HEK293 (cell line): Measurements from ENCODE around the gene HOXC5.

ENCODE experiments used
- CTCF ChIA-PET: fragments of 350-600 bp; formaldehyde crosslinking; extraction: SDS; loops from one replicate; lab custom pipeline; 2021; ENCODE audit warnings: antibody characterized with exemption; lab: Yijun Ruan, JAX
- POLR2A ChIA-PET: fragments of 300-600 bp; formaldehyde crosslinking; extraction: SDS; loops from one replicate; lab custom pipeline; 2020; ENCODE audit warnings: antibody characterized with exemption, inconsistent platforms; lab: Yijun Ruan, JAX
- H3K27ac ChIP-seq: fragments of 200-500 bp; sonication (Bioruptor generic); 2 replicates; pipeline ENCODE4 v1.5.1; 2014; ENCODE audit warnings: low read depth, low read length, control low read depth, inconsistent platforms; ENCODE audit errors: extremely low read depth
- H3K36me3 ChIP-seq, 2 experiments: fragments of 200-500 bp in 1 of 2; sonication (Bioruptor generic) in 1 of 2; 1 replicate in 1 of 2; 2 replicates in 1 of 2; pipeline ENCODE4 v1.5.1; 2014 to 2017; ENCODE audit warnings: inconsistent platforms in 2 of 2, low read length in 2 of 2; ENCODE audit not compliant: control insufficient read depth in 2 of 2, insufficient read depth in 1 of 2
- H3K4me1 ChIP-seq: fragments of 200-500 bp; sonication (Bioruptor generic); 2 replicates; pipeline ENCODE4 v1.5.1; 2014; ENCODE audit warnings: mild to moderate bottlenecking, low read length, inconsistent platforms; ENCODE audit not compliant: control insufficient read depth, insufficient read depth
- H3K4me3 ChIP-seq: 2 replicates; pipeline ENCODE4 v1.5.1; 2011; ENCODE audit warnings: low read depth, mild to moderate bottlenecking, control low read depth, low read length, moderate library complexity
- H3K9me3 ChIP-seq: fragments of 200-500 bp; sonication (Bioruptor generic); 2 replicates; pipeline ENCODE4 v1.5.1; 2014; ENCODE audit warnings: low read depth, low read length, inconsistent platforms; ENCODE audit not compliant: control insufficient read depth, insufficient read depth
- EGR2 ChIP-seq: fragments of 450-650 bp; formaldehyde crosslinking; IDR thresholded peaks from 2 replicates; pipeline ENCODE4 v1.5.1; 2016; ENCODE audit warnings: low read depth, missing biosample characterization, missing genetic modification characterization
- GLIS1 ChIP-seq: fragments of 450-650 bp; formaldehyde crosslinking; IDR thresholded peaks from 2 replicates; pipeline ENCODE4 v1.5.1; 2016; ENCODE audit warnings: missing biosample characterization, missing genetic modification characterization
- GLIS2 ChIP-seq: fragments of 450-650 bp; formaldehyde crosslinking; IDR thresholded peaks from 2 replicates; pipeline ENCODE4 v1.5.1; 2016; ENCODE audit warnings: missing biosample characterization, missing genetic modification characterization
- KLF1 ChIP-seq: fragments of 450-650 bp; formaldehyde crosslinking; IDR thresholded peaks from 2 replicates; pipeline ENCODE4 v1.5.1; 2016; ENCODE audit warnings: missing biosample characterization, missing genetic modification characterization
- KLF8 ChIP-seq: fragments of 450-650 bp; formaldehyde crosslinking; IDR thresholded peaks from 2 replicates; pipeline ENCODE4 v1.5.1; 2016; ENCODE audit warnings: missing biosample characterization, missing genetic modification characterization
- OVOL3 ChIP-seq: fragments of 450-650 bp; formaldehyde crosslinking; IDR thresholded peaks from 2 replicates; pipeline ENCODE4 v1.5.1; 2016; ENCODE audit warnings: missing biosample characterization, missing genetic modification characterization
- PATZ1 ChIP-seq: fragments of 450-650 bp; formaldehyde crosslinking; IDR thresholded peaks from 2 replicates; pipeline ENCODE4 v1.5.1; 2016; ENCODE audit warnings: missing biosample characterization, missing genetic modification characterization
- SP2 ChIP-seq: fragments of 450-650 bp; formaldehyde crosslinking; IDR thresholded peaks from 2 replicates; pipeline ENCODE4 v1.5.1; 2016; ENCODE audit warnings: missing biosample characterization, missing genetic modification characterization
- TRIM28 ChIP-seq: IDR thresholded peaks from 2 replicates; pipeline ENCODE4 v1.6.1; 2011; ENCODE audit warnings: low read length, control low read depth, borderline replicate concordance
- WT1 ChIP-seq: fragments of 450-650 bp; formaldehyde crosslinking; IDR thresholded peaks from 2 replicates; pipeline ENCODE4 v1.5.1; 2016; ENCODE audit warnings: missing biosample characterization, missing genetic modification characterization
- ZBTB10 ChIP-seq: fragments of 450-650 bp; formaldehyde crosslinking; IDR thresholded peaks from 2 replicates; pipeline ENCODE4 v1.5.1; 2016; ENCODE audit warnings: missing biosample characterization, missing genetic modification characterization
- ZBTB26 ChIP-seq: fragments of 450-650 bp; formaldehyde crosslinking; optimal IDR thresholded peaks from 2 replicates; pipeline ENCODE3; 2016; ENCODE audit warnings: missing biosample characterization, mild to moderate bottlenecking, missing genetic modification characterization
- ZFHX2 ChIP-seq: fragments of 450-650 bp; formaldehyde crosslinking; conservative IDR thresholded peaks from 2 replicates; pipeline ENCODE4 v1.5.1; 2016; ENCODE audit warnings: missing biosample characterization, missing genetic modification characterization
- ZNF155 ChIP-seq: fragments of 450-650 bp; formaldehyde crosslinking; IDR thresholded peaks from 2 replicates; pipeline ENCODE4 v1.5.1; 2016; ENCODE audit warnings: missing biosample characterization, missing genetic modification characterization
- ZNF280D ChIP-seq: fragments of 450-650 bp; formaldehyde crosslinking; IDR thresholded peaks from 2 replicates; pipeline ENCODE4 v1.5.1; 2016; ENCODE audit warnings: missing biosample characterization, missing genetic modification characterization
- ZNF335 ChIP-seq: fragments of 450-650 bp; formaldehyde crosslinking; conservative IDR thresholded peaks from 2 replicates; pipeline ENCODE4 v1.5.1; 2016; ENCODE audit warnings: missing biosample characterization, missing genetic modification characterization
- ZNF366 ChIP-seq: fragments of 450-650 bp; formaldehyde crosslinking; conservative IDR thresholded peaks from 2 replicates; pipeline ENCODE4 v1.5.1; 2016; ENCODE audit warnings: missing biosample characterization, missing genetic modification characterization
- ZNF398 ChIP-seq: fragments of 450-650 bp; formaldehyde crosslinking; IDR thresholded peaks from 2 replicates; pipeline ENCODE4 v1.5.1; 2017; ENCODE audit warnings: missing biosample characterization, missing genetic modification characterization
- ZNF571 ChIP-seq: fragments of 450-650 bp; formaldehyde crosslinking; IDR thresholded peaks from 2 replicates; pipeline ENCODE4 v1.5.0; 2017; ENCODE audit warnings: missing biosample characterization, missing genetic modification characterization
- ZNF624 ChIP-seq: fragments of 450-650 bp; formaldehyde crosslinking; IDR thresholded peaks from 2 replicates; pipeline ENCODE4 v1.5.1; 2017; ENCODE audit warnings: missing biosample characterization, missing genetic modification characterization
- ZNF654 ChIP-seq: fragments of 450-650 bp; formaldehyde crosslinking; IDR thresholded peaks from 2 replicates; pipeline ENCODE4 v1.5.1; 2016; ENCODE audit warnings: low read depth, missing biosample characterization, missing genetic modification characterization
- ZNF768 ChIP-seq: fragments of 450-650 bp; formaldehyde crosslinking; IDR thresholded peaks from 2 replicates; pipeline ENCODE4 v1.5.1; 2018; ENCODE audit warnings: missing biosample characterization, mild to moderate bottlenecking, missing genetic modification characterization
- ZNF776 ChIP-seq: fragments of 450-650 bp; formaldehyde crosslinking; IDR thresholded peaks from 2 replicates; pipeline ENCODE4 v1.5.0; 2017; ENCODE audit warnings: missing biosample characterization, missing genetic modification characterization, borderline replicate concordance
- ZSCAN18 ChIP-seq: fragments of 450-650 bp; formaldehyde crosslinking; IDR thresholded peaks from 2 replicates; pipeline ENCODE4 v1.5.1; 2016; ENCODE audit warnings: missing biosample characterization, missing genetic modification characterization
- ZSCAN30 ChIP-seq: fragments of 450-650 bp; IDR thresholded peaks from 2 replicates; pipeline ENCODE4 v1.5.1; 2018; ENCODE audit warnings: missing biosample characterization, mild to moderate bottlenecking, missing genetic modification characterization, moderate library complexity

HOXC5 gene

GRCh38 chr12:53994264-53995001, 38.4 kb upstream of the HOXC5 start:
- CTCF ChIA-PET, result interaction anchor here (0.9 to 1.0 kb wide), 3 partner anchors 218 to 374 kb away, joined by 4 to 5 read pairs (median 4); no protein-coding TSS in a partner anchor
- Histone ChIP-seq H3K9me3 (no peaks in the 10 kb centered on the region), H3K27ac (peak overlapping the region; percentile 98), H3K4me3 (peak overlapping the region; percentile 61), H3K4me1 (peaks cover 44% of the 10 kb centered on the region), H3K36me3 (no peaks in the 10 kb centered on the region)
- POLR2A ChIA-PET, result interaction anchor here (0.6 to 2.2 kb wide), 12 partner anchors 9 to 237 kb away, joined by 3 to 14 read pairs (median 4); partner anchors contain the start of genes HOXC10 and HOXC13
- TF ChIP-seq KLF1 (tag by site-specific recombination) (0 out of 2 replicates have a peak, but pooled peaks have one; percentile 32), PATZ1 (tag by site-specific recombination) (peak; percentile 66), ZNF366 (tag by site-specific recombination) (peak; percentile 64), ZFHX2 (tag by site-specific recombination) (peak; percentile 77), ZNF624 (tag by site-specific recombination) (no peak), ZNF768 (tag by site-specific recombination) (no peak), ZNF335 (tag by site-specific recombination) (peak; percentile 71), OVOL3 (tag by site-specific recombination) (peak; percentile 20; the same call in 1 of the 2 replicates), SP2 (tag by site-specific recombination) (peak; percentile 57), GLIS2 (tag by site-specific recombination) (0 out of 2 replicates have a peak, but pooled peaks have one; percentile 28), ZNF654 (tag by site-specific recombination) (no peak), ZSCAN18 (no peak), EGR2 (peak; percentile 49), ZSCAN30 (tag by site-specific recombination) (0 out of 2 replicates have a peak, but pooled peaks have one; percentile 19), KLF8 (tag by site-specific recombination) (peak; percentile 60; the same call in 1 of the 2 replicates), GLIS1 (tag by site-specific recombination) (0 out of 2 replicates have a peak, but pooled peaks have one; percentile 19), TRIM28 (no peak), ZNF571 (tag by site-specific recombination) (no peak), ZNF776 (tag by site-specific recombination) (no peak), ZNF155 (tag by site-specific recombination) (no peak), WT1 (tag by site-specific recombination) (peak; percentile 85), ZNF280D (no peak), ZBTB10 (0 out of 2 replicates have a peak, but pooled peaks have one; percentile 14), ZNF398 (tag by site-specific recombination) (peak; percentile 82), ZBTB26 (tag by site-specific recombination) (peak; percentile 53)
